CD4-positive, alpha-beta T cell treated with Interleukin-6 for 4 hours (primary cell): ENCODE results near the gene GRID1.

Experiments
- DNase-seq: peaks from one replicate; pipeline ENCODE4 v3.0.0-alpha.2; 2020; ENCODE audit warnings: mixed read lengths

GRID1 gene

DNA sequence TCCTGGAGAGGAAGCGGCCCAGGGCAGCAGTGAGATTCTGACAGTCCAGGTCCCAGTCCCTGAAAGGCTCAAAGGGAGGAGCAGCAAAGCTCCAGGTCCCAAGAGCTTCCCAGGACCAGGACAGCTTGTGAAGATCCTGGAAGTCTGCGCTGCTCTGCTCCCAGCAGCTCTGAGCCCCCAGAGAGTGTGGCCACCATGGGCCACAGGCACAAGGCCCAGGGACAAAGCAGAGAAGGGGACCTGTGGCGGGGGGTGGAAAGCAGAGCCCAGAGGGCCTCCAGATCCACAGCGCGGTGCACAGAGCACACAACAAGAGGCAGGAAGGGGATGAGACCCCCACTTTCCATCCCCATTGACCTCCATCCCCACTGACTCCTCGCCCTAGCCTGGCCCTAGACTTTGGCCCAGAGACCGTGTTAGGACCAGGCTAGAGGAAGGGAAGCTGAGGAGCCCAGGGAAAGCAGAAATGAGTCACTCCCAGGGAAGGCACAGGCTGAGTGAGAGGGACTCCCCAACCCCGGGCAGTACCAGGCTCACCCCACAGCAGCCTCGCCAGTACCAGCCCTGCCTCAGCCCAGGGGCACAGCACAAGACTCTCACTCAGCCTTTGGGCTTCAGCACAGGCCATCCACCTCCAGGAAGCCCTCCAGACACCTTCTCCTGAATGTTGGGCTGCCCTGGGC lies 75.5 kb downstream of the GRID1 start:
- no peak for DNase-seq

DNA sequence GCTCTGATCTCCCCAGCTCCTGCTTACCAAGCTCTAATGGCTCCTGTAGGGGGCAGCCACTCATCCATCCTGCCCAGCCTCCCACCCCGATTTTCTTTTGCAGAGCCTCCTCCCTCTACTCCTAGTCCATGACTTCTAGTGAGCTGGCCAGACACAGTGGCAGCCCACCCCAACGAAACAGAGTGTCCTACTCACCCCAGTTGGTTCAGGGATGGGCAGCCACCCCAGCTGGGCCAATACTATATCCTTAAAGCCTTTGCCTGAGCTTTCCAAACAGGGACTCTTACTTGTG lies 77.1 kb downstream of the GRID1 start:
- DNase-seq: no peak

DNA sequence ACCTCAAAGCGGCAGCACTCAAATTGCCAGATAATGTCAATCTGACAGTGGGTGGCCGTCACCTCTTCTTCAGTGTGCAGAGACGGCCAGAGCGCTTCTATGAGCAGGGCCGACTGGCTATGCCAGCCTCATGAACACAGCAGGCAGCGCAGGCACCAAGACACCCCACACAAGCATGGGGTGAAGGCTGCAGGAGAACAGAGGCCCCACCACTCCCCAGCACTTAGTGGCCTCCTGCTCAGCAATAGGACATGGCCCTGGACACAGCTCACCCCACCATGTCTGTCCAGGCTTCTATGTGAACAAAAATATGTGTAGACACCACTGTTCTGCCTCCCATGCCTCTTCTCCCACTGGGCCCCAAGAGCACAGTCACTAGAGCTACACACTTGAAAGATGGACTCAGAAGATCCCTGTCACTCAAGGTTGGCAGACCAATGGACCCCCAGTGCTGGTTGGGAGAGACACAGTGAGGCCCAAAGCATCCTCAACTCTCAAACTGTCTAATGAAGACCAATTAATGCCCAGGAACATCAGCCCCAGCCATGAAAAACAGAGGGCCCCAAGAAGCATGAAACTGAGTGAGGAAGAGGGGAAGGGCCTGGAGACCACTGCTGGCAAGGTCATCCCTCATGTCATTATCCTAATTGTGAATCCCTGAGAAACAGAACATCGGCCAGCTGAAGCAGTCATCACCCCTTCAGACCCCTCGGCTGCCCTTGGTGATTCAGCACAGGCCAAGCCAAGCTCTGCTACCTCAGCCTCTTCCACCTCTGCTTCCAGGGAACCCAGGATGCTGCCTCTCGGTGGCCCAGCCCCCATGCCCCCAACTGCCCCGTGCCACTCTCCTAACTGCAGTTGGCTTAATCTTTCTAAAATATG lies 77.7 kb downstream of the GRID1 start:
- DNase-seq: no peak

DNA sequence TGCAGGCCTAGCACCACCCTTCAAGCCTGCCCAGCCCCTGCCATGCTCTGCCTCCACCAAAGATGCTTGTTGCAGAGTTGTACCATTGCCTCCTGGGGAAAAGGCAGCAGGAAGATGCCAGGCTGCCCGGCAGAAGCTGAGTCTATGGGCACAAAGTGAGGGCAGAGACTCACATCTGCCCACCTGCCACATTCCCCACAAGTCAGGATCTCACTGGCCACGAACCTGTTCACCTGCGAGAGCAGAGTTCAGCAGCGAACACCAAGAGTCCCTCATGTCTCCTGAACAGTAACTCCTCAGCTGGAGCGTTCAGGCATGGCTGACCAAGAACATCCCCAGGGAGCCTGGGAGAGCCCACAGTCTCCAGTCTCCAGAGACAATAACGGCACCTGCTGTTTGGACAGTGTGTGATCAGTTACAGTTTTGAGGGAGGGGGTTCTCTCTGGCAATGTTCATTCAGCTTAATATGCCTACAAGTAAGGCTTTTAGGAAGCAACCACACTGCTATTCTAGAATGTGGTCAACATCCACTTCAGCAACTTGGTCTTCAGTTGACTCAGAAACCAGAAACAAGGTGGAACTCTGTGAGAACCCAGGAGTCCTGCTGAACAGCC lies 78.5 kb downstream of the GRID1 start:
- DNase-seq: no peak

DNA sequence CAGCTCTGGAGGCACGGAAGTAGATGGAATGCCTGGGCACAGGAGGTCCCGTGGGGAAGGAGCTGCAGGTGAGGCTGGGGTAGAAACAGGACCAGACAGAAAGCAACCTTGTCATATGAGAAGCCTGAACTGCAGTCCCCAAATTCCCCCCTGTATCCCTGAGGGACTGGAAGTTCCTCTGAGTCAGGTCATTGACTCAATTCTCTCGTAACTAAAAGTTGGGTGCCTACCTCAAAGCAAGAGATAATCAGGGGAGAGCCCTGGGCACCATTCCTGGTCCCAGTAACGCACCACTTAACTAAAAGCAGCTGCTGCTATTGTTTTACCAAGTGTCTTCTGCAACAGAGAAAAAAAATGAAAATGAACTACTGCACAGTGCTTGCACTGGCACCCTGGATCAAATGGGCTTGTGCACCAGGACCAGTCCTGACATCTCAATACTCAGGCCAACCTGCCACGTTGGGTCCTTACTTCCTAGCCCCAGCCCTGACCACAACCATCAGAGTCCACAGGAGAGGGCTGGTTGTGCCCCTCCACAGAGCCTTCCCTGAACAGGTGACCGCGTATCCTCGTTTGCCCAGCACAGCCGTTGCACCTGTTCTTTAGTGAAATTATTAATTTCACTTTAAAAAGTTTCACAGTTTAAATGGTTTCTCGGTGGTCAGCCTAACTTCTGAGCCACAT lies 79.3 kb downstream of the GRID1 start:
- no peak for DNase-seq

DNA sequence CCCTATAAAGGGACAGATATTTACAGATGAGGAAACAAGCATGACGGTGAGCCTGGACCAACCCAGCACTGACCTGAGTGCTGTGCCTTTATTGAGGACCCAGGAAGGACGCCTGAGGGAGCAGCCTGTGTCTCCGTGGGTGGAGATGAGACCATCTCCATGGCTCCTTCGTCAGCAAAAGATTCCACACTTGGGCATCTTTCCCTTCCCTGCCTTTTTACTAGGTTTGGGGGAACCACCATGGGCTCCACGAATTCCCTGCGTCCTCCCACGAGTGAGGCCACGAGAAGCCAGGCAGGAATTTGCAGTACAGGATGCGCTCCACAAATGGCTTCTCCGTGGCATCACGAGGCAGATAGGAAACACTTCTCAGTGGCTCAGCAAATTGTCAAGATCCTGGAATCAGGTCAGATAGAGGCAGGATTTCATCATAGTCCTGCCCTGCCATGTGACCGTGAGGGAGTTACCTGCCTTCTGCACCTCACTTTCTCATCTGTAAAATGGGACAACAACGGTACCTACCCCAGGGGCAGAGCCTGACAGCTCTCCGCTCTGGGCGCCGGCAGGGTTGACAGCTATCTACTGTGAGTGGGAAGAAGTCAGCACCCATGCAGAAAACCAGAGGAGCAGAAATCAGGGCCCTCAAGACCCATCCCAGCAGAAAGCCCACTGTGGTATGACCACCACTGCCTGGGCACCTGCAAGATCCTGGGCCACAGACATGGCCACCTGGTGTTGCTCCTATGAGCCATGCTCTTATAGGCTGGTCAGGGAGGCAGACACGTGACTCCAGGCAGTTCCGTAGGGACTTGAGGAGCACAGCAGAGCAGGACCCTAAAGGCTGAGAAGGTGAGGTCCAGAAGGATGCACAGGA lies 80.1 kb downstream of the GRID1 start:
- no peak for DNase-seq

DNA sequence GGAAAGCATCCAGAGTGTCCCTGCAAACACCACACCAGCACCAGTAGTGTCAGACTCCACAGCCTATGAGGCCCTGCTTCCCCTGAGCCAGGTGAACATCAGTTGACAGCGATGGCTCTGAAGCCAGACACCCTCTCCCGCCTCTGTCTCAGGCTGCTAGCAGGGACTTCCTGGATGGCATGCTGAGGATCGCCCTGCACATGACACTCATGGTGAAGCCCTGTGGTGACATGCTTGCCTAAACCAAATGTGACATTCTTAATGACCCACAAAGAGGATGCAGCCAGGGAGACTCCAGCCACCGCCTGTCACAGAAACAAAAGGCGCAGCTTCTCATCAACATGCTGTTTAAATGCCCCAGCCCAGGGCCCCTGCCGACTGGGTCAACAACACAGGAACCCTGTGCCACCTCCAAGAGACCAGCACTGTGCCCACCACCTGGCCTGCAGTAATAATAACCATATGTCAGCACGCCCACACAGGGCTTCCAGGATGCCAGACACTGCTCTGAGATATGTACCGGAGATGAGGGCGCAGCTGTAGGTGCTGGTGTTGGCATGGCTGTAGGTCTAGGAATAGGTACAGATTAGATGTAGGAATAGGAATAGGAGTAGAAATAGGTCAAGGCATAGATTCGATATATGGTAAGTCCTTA lies 81.3 kb downstream of the GRID1 start:
- DNase-seq: no peak

DNA sequence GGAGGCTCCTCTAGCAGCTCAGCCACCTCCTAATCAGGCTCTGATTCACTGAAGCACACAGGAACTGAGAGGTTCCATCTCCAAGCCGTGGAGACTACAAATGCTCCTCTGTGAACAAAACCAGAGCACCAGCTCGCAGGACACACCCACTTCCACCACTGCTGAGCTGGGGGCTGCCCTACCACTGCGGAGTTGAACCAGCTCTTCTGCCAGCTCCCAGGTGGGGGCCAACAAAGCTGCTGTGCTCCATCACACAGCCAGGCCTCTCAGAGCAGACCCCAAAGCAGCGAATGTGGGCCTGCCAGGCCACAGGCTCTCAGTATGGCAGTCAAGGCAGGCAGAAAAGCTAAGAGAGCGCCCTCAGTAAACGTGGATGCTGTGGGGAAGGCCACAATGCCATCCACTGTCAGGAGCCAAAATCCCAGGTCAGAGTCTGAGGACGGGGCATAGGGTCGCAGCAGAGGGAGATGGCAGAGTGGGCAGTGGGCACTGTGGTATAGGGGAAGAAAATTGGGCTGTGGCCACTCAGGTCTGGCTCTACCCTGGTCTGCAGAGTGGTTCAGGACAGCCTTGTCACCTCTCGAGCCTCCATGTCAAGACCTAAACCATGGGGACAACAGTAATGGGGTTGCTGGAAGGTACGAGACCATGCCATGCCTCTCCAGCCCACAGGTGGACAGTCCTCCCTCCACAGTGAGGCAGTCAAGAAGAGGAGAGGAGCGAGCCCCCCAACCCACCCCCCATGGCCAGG lies 82.1 kb downstream of the GRID1 start:
- DNase-seq: no peak

DNA sequence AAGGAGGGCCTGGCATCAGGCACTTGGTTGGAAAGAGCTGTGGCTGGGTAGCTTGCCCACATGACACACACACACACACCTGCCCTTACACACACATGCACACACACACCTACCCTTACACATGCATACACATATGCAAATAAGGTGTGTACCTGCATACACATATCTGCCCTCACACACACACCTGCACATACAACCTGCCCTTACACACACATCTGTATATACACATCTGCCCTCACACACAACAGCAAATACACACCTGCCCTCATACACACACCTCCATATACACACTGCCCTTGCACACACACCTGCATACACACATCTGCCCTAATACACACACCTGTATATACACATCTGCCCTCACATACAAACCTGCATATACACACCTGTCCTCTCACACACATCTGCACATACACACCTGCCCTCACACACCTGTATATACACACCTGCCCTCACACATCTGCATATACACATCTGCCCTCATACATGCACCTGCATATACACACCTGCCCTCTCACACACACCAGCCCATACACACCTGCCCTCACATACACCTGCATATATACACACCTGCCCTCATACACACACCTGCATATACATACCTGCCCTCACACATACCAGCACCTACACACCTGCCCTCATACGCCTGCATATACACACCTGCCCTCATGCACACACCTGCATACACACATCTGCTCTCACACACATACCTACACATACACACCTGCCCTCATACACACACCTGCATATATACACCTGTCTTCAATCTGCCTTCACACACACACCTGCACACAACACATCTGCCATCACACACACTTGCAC lies 82.9 kb downstream of the GRID1 start:
- no peak for DNase-seq

DNA sequence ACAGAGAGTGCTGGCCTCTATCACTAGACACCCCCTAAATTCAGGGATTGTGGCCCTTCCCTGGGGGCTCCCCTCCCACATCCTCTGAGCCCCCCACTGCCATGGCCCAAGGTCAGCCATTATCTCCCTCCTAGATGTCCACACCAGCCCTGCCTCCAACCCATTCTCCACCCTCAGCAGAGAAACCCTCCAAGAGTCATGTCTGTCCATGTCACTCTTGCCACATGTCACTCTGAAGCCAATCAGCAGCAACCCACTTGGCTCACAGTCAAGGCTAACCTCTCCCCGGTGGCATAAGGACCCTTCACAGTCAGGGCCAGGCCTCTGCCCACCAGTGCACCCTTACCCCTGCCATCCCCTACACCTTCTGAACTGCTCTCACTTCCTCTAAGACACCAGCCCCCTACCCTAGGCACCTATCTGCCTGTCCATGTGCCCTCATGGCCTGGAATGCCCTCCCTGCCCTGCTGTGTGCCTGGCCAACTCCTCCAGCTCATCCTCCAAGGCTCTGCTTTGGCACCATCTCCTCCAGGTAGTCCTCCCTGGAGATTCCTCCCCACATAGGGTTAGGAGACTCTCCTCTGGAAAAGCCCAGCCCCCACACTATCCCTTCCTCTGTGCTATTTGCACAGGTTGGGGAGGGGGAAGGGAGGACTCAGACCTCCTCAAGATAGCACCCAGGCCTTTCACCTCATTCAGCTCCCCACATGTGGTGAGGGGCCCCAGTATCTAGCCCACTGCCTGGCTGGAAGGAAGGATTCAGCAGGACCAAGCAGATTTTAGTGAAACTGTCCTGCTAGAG lies 83.7 kb downstream of the GRID1 start:
- DNase-seq: no peak

DNA sequence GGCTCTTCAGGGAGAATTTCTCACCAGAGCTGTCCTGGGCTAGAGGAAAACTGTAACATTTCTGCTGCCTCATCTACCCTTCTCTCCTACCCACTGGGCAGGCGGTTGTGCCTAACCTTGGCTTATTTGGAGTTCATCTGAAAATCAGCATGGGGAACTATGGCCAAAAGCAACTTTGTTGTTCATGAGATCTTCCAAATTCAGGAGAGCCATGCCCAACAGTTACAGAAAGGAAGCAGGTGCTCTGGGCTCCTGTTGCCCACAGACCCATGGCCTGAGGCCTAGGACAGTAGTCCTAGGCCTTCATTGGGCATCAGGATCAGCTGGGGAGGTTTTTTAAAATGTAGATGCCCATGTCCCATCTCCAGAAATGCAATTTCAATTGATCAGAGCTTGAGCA lies 85.2 kb downstream of the GRID1 start:
- no peak for DNase-seq

DNA sequence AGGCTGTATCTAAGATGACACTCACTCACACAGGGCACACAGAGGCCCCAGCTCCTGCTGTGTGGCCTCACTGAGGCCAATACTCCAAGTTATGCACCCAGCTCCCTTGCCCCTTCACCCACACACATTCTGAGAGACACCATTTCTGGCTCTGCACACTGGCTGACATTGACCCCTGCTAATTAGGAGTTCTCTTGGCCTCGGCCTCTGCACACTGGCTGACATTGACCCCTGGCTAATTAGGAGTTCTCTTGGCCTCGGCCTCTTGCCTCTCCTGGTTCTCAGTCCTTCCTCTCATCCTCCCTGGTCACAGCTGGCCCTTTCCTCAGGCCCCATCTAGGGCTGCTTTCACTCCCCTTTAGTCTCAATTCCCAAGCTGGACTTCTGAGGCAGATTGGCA lies 97.3 kb downstream of the GRID1 start:
- no peak for DNase-seq

DNA sequence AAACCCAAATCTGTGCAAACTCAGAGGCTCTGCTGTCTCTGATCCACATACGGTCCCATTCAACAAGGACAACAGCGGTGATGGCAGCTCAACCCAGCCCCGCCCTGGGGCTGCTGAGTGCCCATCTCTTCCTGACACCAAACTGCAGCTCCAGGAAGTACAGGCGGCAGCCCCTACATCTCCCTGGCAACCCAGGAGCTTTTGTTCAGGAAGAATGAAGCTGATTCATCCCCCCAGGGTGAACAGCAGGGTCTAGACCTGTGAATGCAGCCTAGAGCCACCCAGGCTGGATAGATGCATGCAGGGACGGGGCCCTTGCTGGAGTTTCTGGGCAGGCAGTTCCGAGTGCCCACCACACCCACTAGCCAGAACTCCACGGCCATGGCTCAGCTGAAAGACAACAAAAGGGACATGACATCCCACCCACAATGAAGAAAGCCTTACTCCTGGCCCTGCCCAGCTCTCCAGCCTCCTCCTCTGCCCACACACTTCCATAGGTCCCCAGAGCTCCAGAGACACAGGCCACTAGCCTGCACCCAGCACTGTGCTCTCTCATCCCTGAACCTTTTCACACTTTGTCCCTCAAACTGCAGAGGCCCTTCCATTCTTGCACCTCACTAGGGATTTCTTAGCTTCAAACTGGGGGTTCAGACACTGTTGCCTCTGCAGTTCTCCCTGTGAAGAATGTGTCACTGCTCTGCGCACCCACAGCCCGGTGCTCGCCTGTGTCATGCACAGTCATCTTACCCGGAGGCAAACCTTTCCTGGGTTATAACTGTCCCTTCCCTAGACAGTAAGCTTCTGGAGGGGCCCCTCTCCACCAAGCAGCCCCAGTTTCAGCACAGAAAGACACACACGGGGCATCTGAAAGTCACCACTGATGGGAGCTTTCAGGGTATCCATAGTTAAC lies 99.1 kb downstream of the GRID1 start:
- DNase-seq: no peak

DNA sequence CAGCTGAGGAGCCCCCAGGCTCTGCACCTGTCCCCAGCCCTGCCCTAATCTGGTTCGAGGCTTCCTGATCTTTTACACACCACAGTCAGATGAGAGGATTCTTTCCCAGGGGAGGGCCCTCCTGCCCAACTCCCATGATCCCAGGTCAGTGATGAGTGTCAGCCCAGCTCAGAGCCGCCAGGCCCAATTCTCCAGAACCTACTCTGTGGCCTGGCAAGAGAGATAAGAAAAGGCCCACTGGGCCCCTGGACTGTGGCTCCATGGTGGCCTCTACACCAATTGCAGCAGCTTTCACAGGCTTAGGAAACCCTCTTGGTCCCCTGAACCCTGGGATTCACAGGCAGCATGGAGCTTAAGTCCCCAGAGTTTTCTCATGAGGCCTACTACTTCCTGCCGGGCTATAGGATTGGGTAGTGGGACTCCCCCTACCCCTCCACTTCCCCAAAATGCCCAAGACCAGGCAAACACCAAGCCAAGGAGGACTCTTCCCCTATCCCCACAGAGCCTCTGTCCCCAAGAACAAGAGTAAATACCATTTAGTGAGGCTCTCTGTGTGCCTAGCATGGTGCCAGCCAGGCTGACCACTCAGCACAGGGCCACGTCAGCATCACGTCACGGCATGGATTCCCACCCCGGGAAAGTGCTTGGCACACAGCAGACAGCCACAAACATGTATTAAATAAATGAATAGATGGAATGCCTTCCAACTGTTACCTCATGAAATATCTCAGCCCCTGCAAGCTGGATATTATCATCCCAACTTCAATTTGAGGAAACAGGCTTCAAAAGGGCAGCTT lies 100.0 kb downstream of the GRID1 start:
- no peak for DNase-seq

DNA sequence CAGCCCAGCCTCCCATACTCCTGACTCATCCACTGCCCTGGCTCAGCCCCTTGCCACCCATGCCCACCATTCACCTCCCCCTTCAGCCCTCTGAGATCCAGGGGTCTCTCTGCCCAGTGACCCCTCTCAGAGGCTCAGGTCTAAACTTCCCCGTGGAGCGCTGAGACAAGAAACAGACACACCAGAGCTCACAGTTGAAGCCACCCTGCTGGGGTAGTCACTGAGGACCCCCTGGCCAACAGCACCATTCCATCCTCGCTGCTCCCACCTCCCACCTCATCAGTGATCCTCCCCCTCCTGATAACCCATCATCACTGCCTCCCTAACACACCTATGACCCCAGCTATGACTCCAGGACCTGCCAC lies 100.7 kb downstream of the GRID1 start:
- no peak for DNase-seq

DNA sequence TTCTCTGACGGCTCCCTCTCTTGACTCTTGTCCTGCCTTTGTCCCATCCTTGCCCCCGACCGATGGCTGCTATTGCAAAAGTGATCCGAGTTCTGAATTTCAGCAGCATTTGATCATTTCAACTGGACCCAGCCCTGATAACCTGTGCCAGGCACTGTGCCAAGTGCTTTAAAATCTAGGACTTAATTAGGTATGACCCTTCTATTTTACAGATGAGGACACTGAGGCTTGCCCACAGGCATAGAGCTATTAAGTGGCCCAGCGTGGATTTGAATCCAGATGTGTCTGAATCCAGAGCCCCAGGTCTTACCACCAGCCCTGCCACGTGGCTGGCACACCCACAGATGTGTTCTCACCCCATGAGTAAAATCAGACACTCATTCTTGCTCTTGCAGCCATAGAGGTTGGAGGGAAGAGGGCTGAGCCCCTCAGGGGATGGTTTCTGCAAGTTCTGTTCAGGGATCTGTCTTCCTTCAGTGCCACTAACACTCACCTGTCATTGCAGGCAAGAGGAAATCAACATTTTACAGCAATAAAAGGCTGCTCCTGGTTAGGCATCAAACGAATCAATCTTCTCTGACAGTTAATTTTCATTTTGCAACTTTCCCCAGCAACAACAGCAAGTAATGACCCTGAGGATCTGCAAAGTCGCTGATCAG lies 101.2 kb downstream of the GRID1 start:
- DNase-seq: no peak
